Measurements from ENCODE around the gene PTPRS.

DNA sequence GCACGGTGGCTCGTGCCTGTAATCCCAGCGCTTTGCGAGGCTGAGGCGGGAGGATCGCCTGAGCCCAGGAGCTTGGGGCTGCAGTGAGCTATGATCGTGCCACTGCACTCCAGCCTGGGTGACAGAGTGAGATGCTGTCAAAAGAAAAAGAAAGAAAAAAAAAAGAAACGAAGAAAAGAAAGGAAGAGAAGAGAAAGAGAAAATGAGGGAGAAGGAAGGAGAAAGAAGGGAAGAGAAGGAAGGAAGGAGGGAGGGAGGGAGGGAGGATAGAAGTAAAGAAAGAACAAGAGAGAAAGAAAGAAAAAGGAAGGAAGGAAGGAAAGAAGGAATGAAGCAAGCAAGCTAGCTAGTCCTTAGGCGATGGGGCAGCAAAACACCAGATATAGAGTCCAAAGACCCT, 14.1 kb downstream of the PTPRS start:
- TF ChIP-seq, protein P1, sequence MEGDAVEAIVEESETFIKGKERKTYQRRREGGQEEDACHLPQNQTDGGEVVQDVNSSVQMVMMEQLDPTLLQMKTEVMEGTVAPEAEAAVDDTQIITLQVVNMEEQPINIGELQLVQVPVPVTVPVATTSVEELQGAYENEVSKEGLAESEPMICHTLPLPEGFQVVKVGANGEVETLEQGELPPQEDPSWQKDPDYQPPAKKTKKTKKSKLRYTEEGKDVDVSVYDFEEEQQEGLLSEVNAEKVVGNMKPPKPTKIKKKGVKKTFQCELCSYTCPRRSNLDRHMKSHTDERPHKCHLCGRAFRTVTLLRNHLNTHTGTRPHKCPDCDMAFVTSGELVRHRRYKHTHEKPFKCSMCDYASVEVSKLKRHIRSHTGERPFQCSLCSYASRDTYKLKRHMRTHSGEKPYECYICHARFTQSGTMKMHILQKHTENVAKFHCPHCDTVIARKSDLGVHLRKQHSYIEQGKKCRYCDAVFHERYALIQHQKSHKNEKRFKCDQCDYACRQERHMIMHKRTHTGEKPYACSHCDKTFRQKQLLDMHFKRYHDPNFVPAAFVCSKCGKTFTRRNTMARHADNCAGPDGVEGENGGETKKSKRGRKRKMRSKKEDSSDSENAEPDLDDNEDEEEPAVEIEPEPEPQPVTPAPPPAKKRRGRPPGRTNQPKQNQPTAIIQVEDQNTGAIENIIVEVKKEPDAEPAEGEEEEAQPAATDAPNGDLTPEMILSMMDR (IDR thresholded peaks at IDR 0.05; ENCODE audit: low read depth, low read length) = no peak
- no peak for TF ChIP-seq EZH2phosphoT487 (IDR thresholded peaks at IDR 0.05; ENCODE audit: low read depth)
